ENCODE measurements around the gene WDR35.
A peak's percentile ranks its signal among the peaks of the same experiment; 100 is the strongest.

Gene WDR35

DNA sequence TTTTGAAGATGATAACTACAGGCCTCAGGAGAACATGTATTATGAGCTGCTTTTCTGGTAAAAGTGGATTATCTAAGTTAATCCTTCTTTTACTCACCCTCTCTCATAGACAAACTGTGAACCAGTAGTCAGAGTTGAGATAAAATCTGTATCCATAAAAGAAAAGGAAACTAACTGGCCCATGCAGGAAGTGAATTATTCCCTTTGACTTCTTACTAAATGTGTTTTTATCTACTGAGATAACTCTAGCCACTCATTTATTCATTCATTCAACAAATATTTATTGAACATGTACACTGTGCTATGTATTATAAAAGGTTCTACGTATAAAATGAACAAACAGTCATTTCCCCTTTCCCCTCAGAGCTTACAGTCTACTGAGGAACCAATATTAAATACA, 10.0 kb downstream of the WDR35 start:
- Histone ChIP-seq H3K23ac (ENCODE audit: low read length in 2 of 2) (no peak overlapping the region), H2BK12ac (ENCODE audit: low read length in 2 of 2) (no peak overlapping the region), H2BK120ac (ENCODE audit: low read depth, low read length) (no peak overlapping the region), H3K79me1 (replicated peaks; ENCODE audit: low read length, poor library complexity, severe bottlenecking) (peaks cover 13% of the 10 kb centered on the region), H2BK5ac (ENCODE audit: low read depth, low read length, poor library complexity, severe bottlenecking) (no peak overlapping the region), H4K8ac (ENCODE audit: low read length) (no peak overlapping the region), H4K91ac (ENCODE audit: low read length) (no peak overlapping the region), H2BK15ac (ENCODE audit: low read depth, poor library complexity, severe bottlenecking) (no peak overlapping the region), H3K27ac (ENCODE audit: low read length, poor library complexity, severe bottlenecking) (no peak overlapping the region), H3K27me3 (ENCODE audit: control insufficient read depth in 1 of 2, insufficient read depth in 1 of 2, low read length in 2 of 2) (no peaks in the 10 kb centered on the region), H3K4me2 (ENCODE audit: low read length, poor library complexity, severe bottlenecking) (no peak overlapping the region), H2AFZ (ENCODE audit: low read depth, low read length) (no peak overlapping the region), H2AK5ac (ENCODE audit: low read length, severe bottlenecking) (no peak overlapping the region), H3K9ac (ENCODE audit: low read length) (no peak overlapping the region), H3K9me3 (ENCODE audit: control insufficient read depth, low read length) (no peaks in the 10 kb centered on the region), H3K18ac (ENCODE audit: low read depth in 1 of 2, low read length in 2 of 2) (no peak overlapping the region), H3K4ac (ENCODE audit: low read depth in 1 of 2, low read length in 2 of 2) (no peak overlapping the region), H3K4me3 (ENCODE audit: insufficient read depth in 1 of 2, low read depth in 1 of 2, low read length in 2 of 2) (no peak overlapping the region), H3K4me1 (ENCODE audit: control insufficient read depth, insufficient read depth, low read depth, low read length) (no peaks in the 10 kb centered on the region), H3K14ac (ENCODE audit: low read length in 2 of 2) (no peak overlapping the region), H3K36me3 (ENCODE audit: control insufficient read depth in 1 of 2, insufficient read depth in 2 of 2, low read depth in 1 of 2, low read length in 2 of 2) (peaks cover 2 to 77% of the 10 kb centered on the region in 2 experiments)
- no CpG with 5 or more reads among the region's 1 CpG for WGBS
- DNase-seq: peak; percentile 4

DNA sequence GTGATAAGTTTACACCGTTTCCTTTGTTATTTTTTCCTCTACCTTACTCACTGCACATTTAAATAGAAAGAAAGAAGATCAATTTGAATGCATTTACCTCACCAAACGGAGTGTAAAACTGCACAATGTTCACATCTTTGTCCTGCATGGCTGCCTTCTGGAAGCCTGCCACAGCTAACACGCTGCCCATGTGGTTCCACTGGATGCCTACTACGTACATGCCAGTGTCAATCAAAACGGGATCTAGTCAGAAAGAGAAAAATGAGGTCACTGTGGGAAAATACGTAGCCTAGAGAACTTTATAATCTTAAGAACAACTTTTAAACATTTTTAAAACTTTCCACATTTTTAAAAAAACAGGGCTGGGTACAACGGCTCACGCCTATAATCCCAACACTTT, 16.4 kb downstream of the WDR35 start:
- H3K4me3 ChIP-seq (ENCODE audit: insufficient read depth in 1 of 2, low read depth in 1 of 2, low read length in 2 of 2): no peak overlapping the region
- no peak overlapping the region for H4K8ac ChIP-seq (ENCODE audit: low read length)
- DNase-seq: no peak
- no peak overlapping the region for H3K4me2 ChIP-seq (ENCODE audit: low read length, poor library complexity, severe bottlenecking)
- no peak overlapping the region for H3K23ac ChIP-seq (ENCODE audit: low read length in 2 of 2)
- peaks cover 11% of the 10 kb centered on the region for H3K79me1 ChIP-seq (replicated peaks; ENCODE audit: low read length, poor library complexity, severe bottlenecking)
- no peak overlapping the region for H2BK12ac ChIP-seq (ENCODE audit: low read length in 2 of 2)
- H2BK120ac ChIP-seq (ENCODE audit: low read depth, low read length): no peak overlapping the region
- WGBS: 99% methylated on average over 8 of the region's 8 CpGs
- no peak overlapping the region for H3K9ac ChIP-seq (ENCODE audit: low read length)
- no peak overlapping the region for H2AFZ ChIP-seq (ENCODE audit: low read depth, low read length)
- peaks cover 15 to 74% of the 10 kb centered on the region in 2 experiments for H3K36me3 ChIP-seq (ENCODE audit: control insufficient read depth in 1 of 2, insufficient read depth in 2 of 2, low read depth in 1 of 2, low read length in 2 of 2)
- H3K27me3 ChIP-seq (ENCODE audit: control insufficient read depth in 1 of 2, insufficient read depth in 1 of 2, low read length in 2 of 2): no peaks in the 10 kb centered on the region
- no peaks in the 10 kb centered on the region for H3K4me1 ChIP-seq (ENCODE audit: control insufficient read depth, insufficient read depth, low read depth, low read length)
- H2BK15ac ChIP-seq (ENCODE audit: low read depth, poor library complexity, severe bottlenecking): no peak overlapping the region
- H2BK5ac ChIP-seq (ENCODE audit: low read depth, low read length, poor library complexity, severe bottlenecking): no peak overlapping the region
- H2AK5ac ChIP-seq (ENCODE audit: low read length, severe bottlenecking): no peak overlapping the region
- H3K4ac ChIP-seq (ENCODE audit: low read depth in 1 of 2, low read length in 2 of 2): no peak overlapping the region
- no peak overlapping the region for H3K14ac ChIP-seq (ENCODE audit: low read length in 2 of 2)
- no peak overlapping the region for H4K91ac ChIP-seq (ENCODE audit: low read length)
- no peak overlapping the region for H3K18ac ChIP-seq (ENCODE audit: low read depth in 1 of 2, low read length in 2 of 2)
- no peak overlapping the region for H3K27ac ChIP-seq (ENCODE audit: low read length, poor library complexity, severe bottlenecking)
- no peaks in the 10 kb centered on the region for H3K9me3 ChIP-seq (ENCODE audit: control insufficient read depth, low read length)

DNA sequence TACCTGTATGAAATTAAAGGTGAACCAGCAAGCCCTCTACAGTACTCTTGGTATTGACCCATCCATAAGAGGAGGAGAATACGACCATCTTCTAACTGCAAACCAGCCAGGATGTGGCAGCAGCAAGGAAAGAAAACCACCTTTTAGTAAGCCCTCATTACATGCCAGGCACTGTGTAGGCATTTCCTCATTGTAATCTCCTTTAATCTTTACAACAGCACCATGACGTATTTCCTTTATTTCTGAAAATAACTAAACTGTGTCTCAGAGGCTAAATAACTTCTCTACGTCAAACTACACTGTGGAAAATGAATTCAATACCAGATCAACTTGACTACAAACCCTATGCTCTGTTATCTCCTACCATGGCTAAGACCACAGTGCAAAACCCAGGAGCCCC, 18.2 kb downstream of the WDR35 start:
- Histone ChIP-seq H2BK15ac (ENCODE audit: low read depth, poor library complexity, severe bottlenecking) (no peak overlapping the region), H3K79me1 (replicated peaks; ENCODE audit: low read length, poor library complexity, severe bottlenecking) (peaks cover 7% of the 10 kb centered on the region), H3K14ac (ENCODE audit: low read length in 2 of 2) (no peak overlapping the region), H3K27me3 (ENCODE audit: control insufficient read depth in 1 of 2, insufficient read depth in 1 of 2, low read length in 2 of 2) (no peaks in the 10 kb centered on the region), H2BK5ac (ENCODE audit: low read depth, low read length, poor library complexity, severe bottlenecking) (no peak overlapping the region), H3K18ac (ENCODE audit: low read depth in 1 of 2, low read length in 2 of 2) (no peak overlapping the region), H3K23ac (ENCODE audit: low read length in 2 of 2) (no peak overlapping the region), H2BK12ac (ENCODE audit: low read length in 2 of 2) (no peak overlapping the region), H3K4me2 (ENCODE audit: low read length, poor library complexity, severe bottlenecking) (no peak overlapping the region), H3K4me1 (ENCODE audit: control insufficient read depth, insufficient read depth, low read depth, low read length) (no peaks in the 10 kb centered on the region), H2AFZ (ENCODE audit: low read depth, low read length) (no peak overlapping the region), H2BK120ac (ENCODE audit: low read depth, low read length) (no peak overlapping the region), H3K27ac (ENCODE audit: low read length, poor library complexity, severe bottlenecking) (no peak overlapping the region), H4K91ac (ENCODE audit: low read length) (no peak overlapping the region), H3K9me3 (ENCODE audit: control insufficient read depth, low read length) (no peaks in the 10 kb centered on the region), H3K4ac (ENCODE audit: low read depth in 1 of 2, low read length in 2 of 2) (no peak overlapping the region), H2AK5ac (ENCODE audit: low read length, severe bottlenecking) (no peak overlapping the region), H3K36me3 (ENCODE audit: control insufficient read depth in 1 of 2, insufficient read depth in 2 of 2, low read depth in 1 of 2, low read length in 2 of 2) (peaks cover 15 to 65% of the 10 kb centered on the region in 2 experiments), H3K9ac (ENCODE audit: low read length) (no peak overlapping the region), H4K8ac (ENCODE audit: low read length) (no peak overlapping the region), H3K4me3 (ENCODE audit: insufficient read depth in 1 of 2, low read depth in 1 of 2, low read length in 2 of 2) (no peak overlapping the region)
- 98% methylated on average over 3 of the region's 3 CpGs for WGBS
- no peak for DNase-seq

DNA sequence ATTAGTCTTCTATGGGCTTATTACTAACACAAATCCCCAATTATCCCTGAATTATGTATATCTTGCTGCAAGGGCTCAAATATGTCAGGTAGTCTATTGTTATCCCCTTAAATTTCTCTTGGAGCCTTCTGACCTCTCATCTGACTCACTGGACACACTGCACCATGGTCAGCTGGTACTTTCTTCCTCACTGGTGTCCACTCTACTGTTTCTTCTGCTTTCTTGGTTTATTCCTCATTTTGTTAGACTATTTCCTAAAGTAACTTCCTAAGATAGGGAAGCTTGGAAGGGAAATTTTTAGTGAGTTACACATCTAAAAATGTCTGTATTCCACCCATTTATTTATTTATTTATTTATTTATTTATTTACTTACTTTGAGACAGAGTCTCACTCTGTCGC, 26.5 kb downstream of the WDR35 start:
- Histone ChIP-seq H3K9me3 (ENCODE audit: control insufficient read depth, low read length) (no peaks in the 10 kb centered on the region), H3K23ac (ENCODE audit: low read length in 2 of 2) (no peak overlapping the region), H3K4me1 (ENCODE audit: control insufficient read depth, insufficient read depth, low read depth, low read length) (no peaks in the 10 kb centered on the region), H3K14ac (ENCODE audit: low read length in 2 of 2) (no peak overlapping the region), H4K91ac (ENCODE audit: low read length) (no peak overlapping the region), H2BK5ac (ENCODE audit: low read depth, low read length, poor library complexity, severe bottlenecking) (no peak overlapping the region), H3K18ac (ENCODE audit: low read depth in 1 of 2, low read length in 2 of 2) (no peak overlapping the region), H3K4me2 (ENCODE audit: low read length, poor library complexity, severe bottlenecking) (no peak overlapping the region), H3K27ac (ENCODE audit: low read length, poor library complexity, severe bottlenecking) (no peak overlapping the region), H2BK15ac (ENCODE audit: low read depth, poor library complexity, severe bottlenecking) (no peak overlapping the region), H2AK5ac (ENCODE audit: low read length, severe bottlenecking) (no peak overlapping the region), H2BK120ac (ENCODE audit: low read depth, low read length) (no peak overlapping the region), H3K9ac (ENCODE audit: low read length) (no peak overlapping the region), H3K79me1 (replicated peaks; ENCODE audit: low read length, poor library complexity, severe bottlenecking) (peaks cover 3% of the 10 kb centered on the region), H3K36me3 (ENCODE audit: control insufficient read depth in 1 of 2, insufficient read depth in 2 of 2, low read depth in 1 of 2, low read length in 2 of 2) (peaks cover 8 to 39% of the 10 kb centered on the region in 2 experiments), H3K27me3 (ENCODE audit: control insufficient read depth in 1 of 2, insufficient read depth in 1 of 2, low read length in 2 of 2) (no peaks in the 10 kb centered on the region), H4K8ac (ENCODE audit: low read length) (no peak overlapping the region), H2BK12ac (ENCODE audit: low read length in 2 of 2) (no peak overlapping the region), H3K4ac (ENCODE audit: low read depth in 1 of 2, low read length in 2 of 2) (no peak overlapping the region), H3K4me3 (ENCODE audit: insufficient read depth in 1 of 2, low read depth in 1 of 2, low read length in 2 of 2) (no peak overlapping the region), H2AFZ (ENCODE audit: low read depth, low read length) (no peak overlapping the region)
- WGBS: 100% methylated on average over 1 of the region's 1 CpG
- no peak for DNase-seq
